H4 (cell line): ENCODE data around the gene C2CD2. TPM values are rescaled to one million over a fixed set of nuclear protein-coding genes. Genes with fewer than 3 reads are reported as not detected.
"Not testable (repeated sequence)": the region's sequence is repeated elsewhere in the genome, so short reads cannot be mapped to it uniquely, and the experiment has no call there.

Experiments
- DNase-seq: peaks from one replicate; pipeline ENCODE4 v3.0.0-alpha.2; 2015; ENCODE audit warnings: low spot score
- total RNA-seq: library from RNA; depleted of rRNA; stranded (reverse); fragments of >200 nt; shearing (Covaris generic); gene quantifications from 2 replicates; pipeline ENCODE4 v1.2.3, GENCODE V29; 2014; rRNA removed

Gene C2CD2
- 15.7 and 17.2 TPM in 2 replicates for total RNA-seq

- peak; percentile 56 for DNase-seq
These were observed at the start of gene C2CD2 for GRCh38 chr21:41953831-41954653. Gene C2CD2, minus strand, starts transcription at chr21:41954018. Its CDS starts 370 bp downstream, at chr21:41953648.

DNA sequence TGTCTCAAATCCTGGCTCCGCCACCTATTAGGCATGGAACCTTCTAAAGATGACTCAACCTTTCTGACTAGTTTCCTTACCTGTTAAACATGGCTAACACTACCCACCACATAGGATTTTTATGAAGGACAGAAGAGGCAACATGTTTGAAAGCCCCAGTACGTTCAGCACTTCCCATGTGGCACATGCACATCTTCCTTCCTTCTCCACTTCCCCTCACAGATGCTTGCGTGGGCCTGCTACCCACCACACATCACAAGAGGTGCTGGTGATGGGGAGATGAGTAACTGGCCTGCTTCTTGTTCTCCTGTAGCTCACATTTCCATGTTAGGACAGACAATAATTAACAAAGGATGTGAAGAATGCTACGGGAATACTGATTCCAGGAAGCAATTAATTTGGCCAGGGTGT is 49.2 kb upstream of the C2CD2 start:
- DNase-seq = no peak

DNA sequence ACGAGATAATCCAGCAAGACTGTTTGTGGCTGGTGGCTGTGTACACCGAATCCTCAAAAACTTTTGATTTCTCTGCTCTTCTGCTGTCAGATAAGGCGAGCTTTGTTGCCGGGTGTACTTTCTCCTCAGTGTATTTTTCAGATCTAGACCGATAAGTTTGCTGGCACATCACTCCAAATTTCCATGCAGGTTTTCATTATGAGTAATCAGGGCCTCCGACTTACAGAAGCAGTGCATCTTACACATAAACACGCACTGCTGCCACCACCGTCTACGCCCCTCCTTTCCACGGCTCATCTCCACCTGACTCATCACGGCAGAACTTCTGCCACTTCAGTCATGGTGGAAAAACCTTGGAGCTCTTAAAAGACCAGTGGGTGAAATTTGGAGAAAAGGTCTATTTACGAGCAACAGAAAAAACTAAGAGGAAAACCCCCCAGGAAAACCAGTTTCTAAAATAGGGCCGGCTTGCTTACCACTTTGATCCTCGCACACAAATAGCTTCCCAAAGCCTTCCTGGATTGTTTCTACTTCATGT is 48.7 kb upstream of the C2CD2 start:
- peak; percentile 66 for DNase-seq

DNA sequence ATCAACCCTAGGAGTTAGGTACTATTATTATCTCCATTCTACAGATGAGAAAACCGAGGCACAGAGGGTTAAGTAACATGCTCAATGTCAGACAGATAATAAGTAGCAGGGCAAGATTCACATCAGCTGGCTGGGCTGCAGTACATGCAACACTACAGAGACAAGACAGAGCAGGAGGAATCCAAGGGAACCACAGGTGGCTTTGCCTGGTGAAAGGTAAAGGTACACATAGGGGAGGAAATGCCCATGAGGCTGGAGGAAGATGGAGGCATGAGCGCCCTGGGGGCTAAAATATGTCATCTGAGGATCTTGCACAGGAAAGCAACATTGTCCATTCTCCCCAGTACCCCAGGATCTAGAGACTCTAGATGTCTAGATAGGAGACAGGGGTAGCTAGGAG is 48.0 kb upstream of the C2CD2 start:
- no peak for DNase-seq

DNA sequence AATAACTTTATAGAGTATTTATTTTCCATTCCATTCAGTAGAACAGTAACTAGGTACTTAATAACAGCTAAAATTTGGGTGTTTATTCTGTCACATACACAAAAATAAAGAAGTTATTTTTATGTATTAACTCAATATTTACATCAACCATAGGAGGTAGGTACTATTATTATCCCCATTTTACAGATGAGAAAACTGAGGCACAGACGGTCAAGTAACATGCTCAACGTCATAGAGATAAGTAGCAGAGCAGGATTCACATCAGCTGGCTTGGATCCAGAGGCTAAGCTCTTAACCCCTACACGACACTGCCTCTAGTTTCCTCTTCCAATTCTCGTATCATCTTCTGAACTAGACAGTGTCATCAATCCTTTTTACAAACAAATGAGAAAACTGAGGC is 47.1 kb upstream of the C2CD2 start:
- no peak for DNase-seq

- DNase-seq = no peak
These were observed 43.8 kb upstream of the C2CD2 start for GRCh38 chr21:41997657-41998056.

- DNase-seq = no peak
These were observed 41.8 kb upstream of the C2CD2 start for GRCh38 chr21:41995577-41995976.

- DNase-seq = not testable (repeated sequence)
These were observed 40.8 kb upstream of the C2CD2 start for GRCh38 chr21:41994613-41995012.

DNA sequence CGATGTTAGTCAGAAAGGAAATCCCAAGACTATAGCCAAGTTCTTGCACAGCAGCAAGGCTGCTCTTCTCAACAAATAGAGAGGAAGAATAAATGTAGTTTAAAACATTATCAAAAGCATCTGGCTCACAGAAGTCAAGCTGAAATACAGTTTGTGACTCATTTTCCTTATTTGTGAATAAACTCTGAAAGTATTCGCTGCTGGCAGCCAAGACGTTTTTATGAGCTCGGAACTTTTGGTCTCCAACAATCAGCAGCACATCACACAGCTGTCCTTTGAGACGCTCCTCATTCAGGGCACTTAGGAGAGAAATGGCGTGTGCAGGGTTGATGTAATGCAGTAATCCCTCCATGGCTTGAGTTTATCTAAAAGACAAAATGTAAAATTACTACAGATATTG is 39.9 kb upstream of the C2CD2 start:
- DNase-seq = no peak

DNA sequence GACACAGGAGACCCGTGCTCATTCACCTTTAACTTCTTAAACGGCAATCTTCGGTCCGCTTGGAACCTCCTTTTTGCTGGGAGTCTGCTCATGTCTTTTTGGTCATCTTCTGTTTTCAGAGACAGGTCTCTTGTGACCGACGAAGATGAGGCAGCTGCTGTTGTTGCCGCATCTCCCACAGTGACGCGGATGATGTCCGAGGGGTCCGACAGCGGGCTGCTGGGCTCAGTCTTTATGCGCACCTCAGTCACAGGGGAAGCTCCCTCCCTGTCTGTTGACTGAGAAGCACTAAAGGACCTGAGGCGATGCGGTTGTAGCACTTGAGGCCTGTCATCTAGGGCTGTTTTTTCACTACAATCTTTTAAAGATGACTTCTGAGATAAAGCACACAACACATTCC is 38.8 kb upstream of the C2CD2 start:
- no peak for DNase-seq

GRCh38 chr21:41991659-41992058 is 37.8 kb upstream of the C2CD2 start:
- no peak for DNase-seq

DNA sequence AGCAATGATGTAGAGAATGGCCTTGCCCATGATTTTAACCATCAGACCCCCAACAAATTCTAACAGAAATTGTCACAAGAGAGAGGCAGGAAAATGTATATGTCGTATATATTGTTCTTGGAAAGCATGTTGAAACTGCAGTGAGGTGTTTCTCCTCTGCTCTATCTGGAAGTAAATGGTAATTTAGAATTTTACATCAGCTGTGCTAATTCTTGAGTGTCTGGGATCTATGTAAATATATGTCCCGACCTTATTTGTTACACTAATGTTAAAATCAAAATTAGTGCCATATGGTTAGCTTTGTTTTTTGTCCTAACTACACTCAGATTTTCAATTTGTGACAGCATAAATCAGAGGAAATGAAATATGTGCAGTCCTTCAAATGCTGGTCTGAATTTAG is 35.9 kb upstream of the C2CD2 start:
- DNase-seq = no peak

DNA sequence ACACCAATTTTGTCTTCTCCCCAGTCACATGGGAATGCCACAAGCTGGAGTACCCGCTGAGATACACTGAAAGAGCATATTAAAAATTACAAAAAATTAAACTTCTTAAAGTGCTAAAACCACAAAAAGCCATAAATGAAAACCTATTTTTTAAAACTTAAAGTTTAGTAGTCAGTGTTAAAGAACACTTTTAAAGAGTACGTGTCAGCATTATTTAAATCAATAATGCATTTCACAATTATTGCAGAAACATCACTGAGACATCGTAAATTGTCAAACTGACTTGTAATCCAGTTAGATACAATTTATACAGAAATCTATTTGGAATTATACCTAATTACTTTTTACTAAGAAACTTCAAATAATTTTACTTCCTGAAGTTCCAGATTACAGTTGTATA is 33.5 kb upstream of the C2CD2 start:
- DNase-seq = no peak

DNA sequence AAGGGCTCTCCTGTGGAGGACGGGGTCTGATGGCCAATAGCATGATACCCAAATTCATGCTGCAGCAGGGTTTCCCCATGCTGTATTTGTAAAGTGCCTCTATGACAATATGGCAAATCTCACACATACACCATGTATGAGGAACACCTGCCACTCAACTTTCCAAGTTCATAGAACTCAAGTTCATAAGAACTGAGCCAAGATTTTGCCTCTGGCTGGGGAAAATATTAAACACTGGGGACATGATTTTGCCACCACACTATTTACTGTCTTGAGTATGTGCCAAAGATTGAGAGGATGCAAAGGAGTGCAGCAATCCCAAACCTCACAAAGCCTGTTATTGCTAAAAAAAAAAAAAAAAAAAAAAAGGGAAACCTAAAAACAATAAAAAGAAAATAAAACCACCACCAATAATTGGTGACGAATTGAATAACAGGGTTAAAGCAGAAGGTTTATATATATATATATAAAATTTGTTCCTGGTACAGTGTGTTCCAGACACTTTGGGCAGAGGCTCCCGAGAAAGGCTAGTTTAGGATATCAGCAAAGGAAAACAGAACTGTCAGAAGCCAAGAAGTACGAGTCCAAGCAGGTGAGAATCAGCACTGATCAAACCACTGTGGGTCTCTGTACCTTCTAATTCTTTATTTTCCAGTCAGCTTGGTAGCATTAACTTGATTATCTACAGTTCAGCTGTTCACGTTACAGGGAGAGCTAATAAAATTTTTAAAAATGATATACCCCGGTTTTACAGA is 32.0 kb upstream of the C2CD2 start:
- no peak for DNase-seq

DNA sequence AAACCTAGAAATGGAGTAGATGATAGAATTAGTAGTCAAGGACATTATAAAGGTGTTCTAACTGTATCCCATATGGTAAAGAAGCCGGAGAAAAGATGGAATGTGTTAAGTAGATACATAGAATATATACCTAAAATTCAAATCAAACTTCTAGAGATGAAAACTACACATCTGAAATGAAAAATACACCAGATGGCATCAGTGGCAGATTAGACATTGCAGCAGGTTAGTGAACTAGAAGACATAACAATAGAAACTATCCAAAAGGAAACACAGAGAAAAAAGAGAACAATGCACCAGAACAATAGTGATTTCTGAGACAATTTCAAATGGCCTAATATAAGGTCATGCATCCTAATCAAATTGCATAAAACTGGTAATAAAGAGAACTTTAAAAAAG is 29.4 kb upstream of the C2CD2 start:
- DNase-seq = no peak

DNA sequence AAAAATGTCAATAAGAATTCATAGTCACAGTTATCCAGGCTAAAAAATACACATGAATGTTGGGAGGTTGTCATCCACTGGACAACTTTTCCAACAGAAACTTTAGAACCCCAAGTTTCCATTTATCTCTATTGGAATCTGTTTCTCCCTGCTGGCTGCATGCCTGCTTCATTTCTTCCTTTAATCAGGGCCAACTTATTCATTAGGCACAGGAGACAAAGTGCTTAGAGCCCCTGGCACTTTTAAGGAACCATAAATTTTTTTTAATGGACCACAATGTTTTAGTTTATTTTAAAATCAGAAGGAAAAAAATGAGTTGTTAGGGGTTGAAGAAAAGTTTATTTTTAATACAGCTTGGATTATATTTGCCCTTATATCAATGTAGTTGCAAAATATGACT is 26.7 kb upstream of the C2CD2 start:
- DNase-seq = no peak

GRCh38 chr21:41979751-41980369 is 26.0 kb upstream of the C2CD2 start:
- no peak for DNase-seq

GRCh38 chr21:41979335-41979734 is 25.5 kb upstream of the C2CD2 start:
- DNase-seq = no peak

DNA sequence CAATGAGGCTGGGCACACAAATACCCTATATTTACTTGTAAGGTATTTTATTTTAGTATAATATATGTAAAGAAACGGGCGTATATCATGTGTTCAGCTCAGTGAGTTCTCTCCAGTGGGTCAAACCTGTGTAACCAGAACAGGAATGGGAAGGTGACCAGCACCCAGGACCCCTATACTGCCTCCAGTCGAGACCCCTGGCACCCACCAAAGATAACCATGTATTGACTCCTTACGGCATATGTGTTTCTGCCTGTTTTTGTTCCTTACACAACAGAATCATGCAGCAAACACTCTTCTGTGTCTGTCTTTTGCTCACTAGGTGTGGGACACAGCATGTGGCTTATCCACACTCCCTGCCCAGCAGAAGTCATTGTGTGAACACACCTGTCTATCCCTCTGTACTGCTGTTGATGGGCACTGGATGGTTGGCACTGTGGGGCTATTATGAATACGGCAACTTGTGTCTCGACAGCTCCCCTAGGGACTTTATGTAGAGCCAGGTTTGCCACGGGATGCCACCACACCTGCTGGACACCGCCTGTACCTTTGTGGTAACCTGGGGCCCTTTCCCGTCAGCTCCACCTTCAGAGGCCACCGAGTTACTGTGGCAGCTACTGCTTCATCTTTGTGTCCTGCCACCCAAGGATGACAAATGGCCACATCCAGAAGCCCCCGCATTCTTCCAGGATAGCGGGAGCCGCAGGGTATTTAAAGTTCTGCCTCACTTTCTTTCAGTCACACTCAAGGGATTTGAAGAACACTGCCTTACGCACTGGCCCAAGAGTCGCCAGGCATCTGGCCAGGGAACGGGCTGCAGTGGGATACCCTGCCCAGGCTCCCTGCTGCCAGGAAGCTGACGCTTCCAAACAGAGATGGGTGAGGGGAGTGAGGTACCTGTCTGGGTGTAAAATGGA is 23.5 kb upstream of the C2CD2 start:
- no peak for DNase-seq

GRCh38 chr21:41976611-41977010 is 22.8 kb upstream of the C2CD2 start:
- DNase-seq = no peak
